H9 (cell line): ENCODE results near the gene HMCN1. TPM values are rescaled to one million over a fixed set of nuclear protein-coding genes. Genes with fewer than 3 reads are reported as not detected.

Source experiments
- DNase-seq: peaks from one replicate; pipeline ENCODE4 v3.0.0-alpha.2; 2017
- H2AFZ ChIP-seq: one replicate; pipeline ENCODE4 v1.6.1; 2013; ENCODE audit warnings: mild to moderate bottlenecking, low read length, control low read depth, moderate library complexity
- H2AK5ac ChIP-seq: 2 replicates; pipeline ENCODE4 v1.6.1; 2013; ENCODE audit warnings: low read length, control low read depth, mixed read lengths; ENCODE audit not compliant: insufficient read length
- H2BK120ac ChIP-seq: one replicate; pipeline ENCODE4 v1.6.1; 2013; ENCODE audit warnings: low read depth, mild to moderate bottlenecking, low read length, control low read depth, inconsistent platforms; ENCODE audit not compliant: poor library complexity, severe bottlenecking
- H2BK12ac ChIP-seq: 2 replicates; pipeline ENCODE4 v1.6.1; 2013; ENCODE audit warnings: low read length, control low read depth, mixed read lengths, low read depth; ENCODE audit not compliant: insufficient read length
- H2BK15ac ChIP-seq: 2 replicates; pipeline ENCODE4 v1.6.1; 2013; ENCODE audit warnings: low read depth, low read length, control low read depth
- H2BK20ac ChIP-seq: one replicate; pipeline ENCODE4 v1.6.1; 2013; ENCODE audit warnings: low read depth, mild to moderate bottlenecking, low read length, control low read depth, inconsistent platforms; ENCODE audit not compliant: poor library complexity, severe bottlenecking
- H2BK5ac ChIP-seq: 2 replicates; pipeline ENCODE4 v1.6.1; 2013; ENCODE audit warnings: low read length, control low read depth, mixed read lengths; ENCODE audit not compliant: insufficient read length
- H3K14ac ChIP-seq: 2 replicates; pipeline ENCODE4 v1.6.1; 2013; ENCODE audit warnings: low read length, control low read depth; ENCODE audit not compliant: insufficient read depth
- H3K18ac ChIP-seq: 2 replicates; pipeline ENCODE4 v1.6.1; 2013; ENCODE audit warnings: low read depth, mild to moderate bottlenecking, mixed read lengths, low read length, control low read depth; ENCODE audit not compliant: insufficient read length
- H3K23ac ChIP-seq: 2 replicates; pipeline ENCODE4 v1.6.1; 2013; ENCODE audit warnings: low read length, control low read depth, mixed read lengths, low read depth; ENCODE audit not compliant: insufficient read length
- H3K23me2 ChIP-seq: 2 replicates; pipeline ENCODE4 v1.6.1; 2013; ENCODE audit warnings: low read depth, mild to moderate bottlenecking, mixed read lengths, low read length, control low read depth; ENCODE audit not compliant: insufficient read length, poor library complexity, severe bottlenecking
- H3K27ac ChIP-seq: 2 replicates; pipeline ENCODE4 v1.5.1; 2013; ENCODE audit warnings: low read length, control low read depth, mixed read lengths, low read depth; ENCODE audit not compliant: insufficient read length
- H3K27me3 ChIP-seq: 2 replicates; pipeline ENCODE4 v1.6.1; 2013; ENCODE audit warnings: low read length, control low read depth, inconsistent platforms; ENCODE audit not compliant: insufficient read depth
- H3K4ac ChIP-seq: 2 replicates; pipeline ENCODE4 v1.6.1; 2013; ENCODE audit warnings: low read depth, mild to moderate bottlenecking, control low read depth, inconsistent platforms, low read length, moderate library complexity
- H3K4me1 ChIP-seq: 2 replicates; pipeline ENCODE4 v1.6.1; 2013; ENCODE audit warnings: low read length, control low read depth, inconsistent platforms; ENCODE audit not compliant: insufficient read depth
- H3K4me2 ChIP-seq: 2 replicates; pipeline ENCODE4 v1.6.1; 2013; ENCODE audit warnings: low read length, control low read depth, mixed read lengths; ENCODE audit not compliant: insufficient read length, insufficient read depth
- H3K56ac ChIP-seq: 2 replicates; pipeline ENCODE4 v1.6.1; 2013; ENCODE audit warnings: low read depth, mild to moderate bottlenecking, mixed read lengths, low read length, control low read depth; ENCODE audit not compliant: insufficient read length
- H3K79me1 ChIP-seq: 2 replicates; pipeline ENCODE4 v1.6.1; 2013; ENCODE audit warnings: low read depth, mild to moderate bottlenecking, moderate library complexity, low read length, control low read depth, inconsistent platforms; ENCODE audit not compliant: insufficient read depth, poor library complexity, severe bottlenecking
- H3K79me2 ChIP-seq: 2 replicates; pipeline ENCODE4 v1.6.1; 2013; ENCODE audit warnings: low read length, control low read depth, inconsistent platforms; ENCODE audit not compliant: insufficient read depth
- H3K9ac ChIP-seq: 2 replicates; pipeline ENCODE4 v1.6.1; 2013; ENCODE audit warnings: low read length, control low read depth, mixed read lengths; ENCODE audit not compliant: insufficient read length; ENCODE audit errors: extremely low read depth
- H3K9me3 ChIP-seq: one replicate; pipeline ENCODE4 v1.6.1; 2013; ENCODE audit warnings: low read depth, low read length, inconsistent platforms; ENCODE audit not compliant: control insufficient read depth
- H3T11ph ChIP-seq: one replicate; pipeline ENCODE4 v1.6.1; 2013; ENCODE audit warnings: mild to moderate bottlenecking, low read length, control low read depth, inconsistent platforms
- H4K20me1 ChIP-seq: one replicate; pipeline ENCODE4 v1.6.1; 2013; ENCODE audit not compliant: control insufficient read depth, insufficient read length, insufficient read depth
- H4K5ac ChIP-seq: 2 replicates; pipeline ENCODE4 v1.6.1; 2013; ENCODE audit warnings: low read depth, mild to moderate bottlenecking, mixed read lengths, low read length, control low read depth; ENCODE audit not compliant: insufficient read length
- H4K8ac ChIP-seq: replicated peaks from 2 replicates; pipeline ENCODE4 v1.6.1; 2013; ENCODE audit warnings: low read length, control low read depth, mixed read lengths, low read depth; ENCODE audit not compliant: insufficient read length
- H4K91ac ChIP-seq: 2 replicates; pipeline ENCODE4 v1.6.1; 2013; ENCODE audit warnings: low read depth, mild to moderate bottlenecking, moderate library complexity, mixed read lengths, low read length, control low read depth; ENCODE audit not compliant: insufficient read length
- H3K27ac Mint-ChIP-seq, 3 experiments: 2 replicates in 2 of 3; 3 replicates in 1 of 3; pipeline ENCODE4 v1.8.0; 2020 to 2021; ENCODE audit warnings: mixed read lengths in 3 of 3, mild to moderate bottlenecking in 1 of 3, moderate library complexity in 1 of 3
- H3K27me3 Mint-ChIP-seq: 2 replicates; pipeline ENCODE4 v1.8.0; 2021; ENCODE audit warnings: low read depth, mild to moderate bottlenecking, moderate library complexity, mixed read lengths
- H3K36me3 Mint-ChIP-seq, 3 experiments: 2 replicates in 2 of 3; 3 replicates in 1 of 3; pipeline ENCODE4 v1.8.0; 2020 to 2021; ENCODE audit warnings: low read depth in 3 of 3, mixed read lengths in 3 of 3; ENCODE audit not compliant: insufficient read depth in 1 of 3
- H3K4me1 Mint-ChIP-seq, 2 experiments: 2 replicates each; pipeline ENCODE4 v1.8.0; 2020; ENCODE audit warnings: mixed read lengths in 2 of 2
- H3K4me3 Mint-ChIP-seq, 2 experiments: 2 replicates in 1 of 2; 3 replicates in 1 of 2; pipeline ENCODE4 v1.8.0; 2020 to 2021; ENCODE audit warnings: mild to moderate bottlenecking in 2 of 2, mixed read lengths in 2 of 2, moderate library complexity in 1 of 2
- H3K9me3 Mint-ChIP-seq, 2 experiments: 2 replicates in 1 of 2; 3 replicates in 1 of 2; pipeline ENCODE4 v1.8.0; 2020; ENCODE audit warnings: mild to moderate bottlenecking in 2 of 2, mixed read lengths in 2 of 2, moderate library complexity in 1 of 2
- total RNA-seq: library from RNA; stranded (reverse); gene quantifications from 2 replicates; pipeline ENCODE4 v1.2.1, GENCODE V29; 2021
- TF ChIP-seq, protein P1 (sequence below): fragments of 200-600 bp; sonication (generic); conservative IDR thresholded peaks from 3 replicates; pipeline ENCODE4 v1.8.0; 2021; ENCODE audit warnings: antibody characterized with exemption, mild to moderate bottlenecking

HMCN1 gene
- total RNA-seq, 1 experiment from 2014 or later: 3.3 TPM

- no peaks in the 10 kb centered on the region for H3K36me3 Mint-ChIP-seq
- no peak overlapping the region for H2BK12ac ChIP-seq
Measured at GRCh38 chr1:185812934-185813333, 78.7 kb downstream of the HMCN1 start.

More at GRCh38 chr1:185812934-185813333, 78.7 kb downstream of the HMCN1 start:
- Histone ChIP-seq H3K4me2 (no peak overlapping the region), H3K14ac (no peak overlapping the region), H3K9me3 (no peaks in the 10 kb centered on the region), H2BK5ac (no peak overlapping the region), H3K9ac (no peak overlapping the region), H4K91ac (no peak overlapping the region), H4K8ac (no peak overlapping the region), H4K5ac (no peak overlapping the region), H3K56ac (no peak overlapping the region), H3T11ph (no peak overlapping the region), H3K79me1 (no peaks in the 10 kb centered on the region), H2BK120ac (no peak overlapping the region), H2BK20ac (no peak overlapping the region), H2AFZ (no peak overlapping the region), H3K23ac (no peak overlapping the region), H3K18ac (no peak overlapping the region), H3K27ac (no peak overlapping the region), H3K4me1 (no peaks in the 10 kb centered on the region; the same call in 1 of the 2 replicates), H3K79me2 (no peaks in the 10 kb centered on the region), H3K27me3 (no peaks in the 10 kb centered on the region), H2BK15ac (no peak overlapping the region), H3K23me2 (no peaks in the 10 kb centered on the region), H2AK5ac (no peak overlapping the region), H4K20me1 (no peaks in the 10 kb centered on the region), H3K4ac (no peak overlapping the region)
- no peaks in the 10 kb centered on the region for H3K9me3 Mint-ChIP-seq
- no peaks in the 10 kb centered on the region for H3K27me3 Mint-ChIP-seq
- DNase-seq: no peak
- TF ChIP-seq, protein P1, sequence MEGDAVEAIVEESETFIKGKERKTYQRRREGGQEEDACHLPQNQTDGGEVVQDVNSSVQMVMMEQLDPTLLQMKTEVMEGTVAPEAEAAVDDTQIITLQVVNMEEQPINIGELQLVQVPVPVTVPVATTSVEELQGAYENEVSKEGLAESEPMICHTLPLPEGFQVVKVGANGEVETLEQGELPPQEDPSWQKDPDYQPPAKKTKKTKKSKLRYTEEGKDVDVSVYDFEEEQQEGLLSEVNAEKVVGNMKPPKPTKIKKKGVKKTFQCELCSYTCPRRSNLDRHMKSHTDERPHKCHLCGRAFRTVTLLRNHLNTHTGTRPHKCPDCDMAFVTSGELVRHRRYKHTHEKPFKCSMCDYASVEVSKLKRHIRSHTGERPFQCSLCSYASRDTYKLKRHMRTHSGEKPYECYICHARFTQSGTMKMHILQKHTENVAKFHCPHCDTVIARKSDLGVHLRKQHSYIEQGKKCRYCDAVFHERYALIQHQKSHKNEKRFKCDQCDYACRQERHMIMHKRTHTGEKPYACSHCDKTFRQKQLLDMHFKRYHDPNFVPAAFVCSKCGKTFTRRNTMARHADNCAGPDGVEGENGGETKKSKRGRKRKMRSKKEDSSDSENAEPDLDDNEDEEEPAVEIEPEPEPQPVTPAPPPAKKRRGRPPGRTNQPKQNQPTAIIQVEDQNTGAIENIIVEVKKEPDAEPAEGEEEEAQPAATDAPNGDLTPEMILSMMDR: no peak
- H3K27ac Mint-ChIP-seq: no peak overlapping the region
- no peak overlapping the region for H3K4me3 Mint-ChIP-seq
- peaks cover 7 to 9% of the 10 kb centered on the region in 2 experiments for H3K4me1 Mint-ChIP-seq
